HG03575 (cell line): ENCODE data around the gene BCL7B.
"Not testable (repeated sequence)": the region's sequence is repeated elsewhere in the genome, so short reads cannot be mapped to it uniquely, and the experiment has no call there.

Experiments
- ATAC-seq: cut with Tn5 transposase; IDR thresholded peaks from one replicate; pipeline ENCODE4 v1.9.1; 2021; ENCODE audit not compliant: unreplicated experiment, insufficient number of reproducible peaks, low FRiP score; ENCODE audit errors: extremely low read depth

Gene BCL7B

GRCh38 chr7:73541722-73542121 lies 15.8 kb downstream of the BCL7B start:
- ATAC-seq, result no peak

- no peak for ATAC-seq
Measured at GRCh38 chr7:73539709-73540108, 17.8 kb downstream of the BCL7B start.

DNA sequence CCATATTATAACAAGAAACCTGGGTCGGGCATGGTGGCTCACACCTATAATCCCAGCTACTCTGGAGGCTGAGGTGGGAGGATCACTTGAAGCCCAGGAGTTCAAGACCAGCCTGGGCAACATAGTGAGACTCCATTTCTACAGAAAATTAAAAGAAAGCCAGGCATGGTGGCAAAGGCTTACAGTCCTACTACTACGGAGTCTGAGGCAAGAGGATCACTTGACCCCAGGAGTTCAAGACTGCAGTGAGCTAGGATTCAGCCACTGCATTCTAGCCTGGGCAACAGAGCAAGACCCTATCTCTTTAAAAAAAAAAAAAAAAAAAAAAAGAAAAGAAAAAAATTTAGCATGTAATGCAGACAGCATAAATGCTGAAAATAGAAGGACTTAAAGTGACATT lies 19.0 kb downstream of the BCL7B start:
- ATAC-seq, result not testable (repeated sequence)

DNA sequence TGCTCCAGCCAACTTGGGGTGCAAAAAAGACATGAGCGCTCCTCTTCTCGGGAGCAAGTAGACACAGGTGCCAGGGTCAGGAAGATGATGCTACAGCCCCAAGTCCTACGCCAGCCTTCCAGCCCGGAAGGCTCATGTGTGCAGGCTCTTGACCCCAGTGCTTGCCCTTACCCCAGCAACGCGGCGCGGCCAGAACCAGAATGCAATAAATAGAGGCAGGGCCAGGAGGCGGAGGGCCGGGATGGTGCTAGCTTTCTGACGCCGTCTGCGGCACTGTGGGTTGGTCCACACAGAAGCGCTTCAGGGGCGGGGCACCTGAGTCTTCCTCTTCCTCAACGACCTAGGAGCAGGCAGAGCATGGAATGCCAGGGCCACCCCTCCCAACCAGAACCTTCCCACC lies 20.4 kb downstream of the BCL7B start:
- no peak for ATAC-seq

GRCh38 chr7:73536479-73536878 lies 21.0 kb downstream of the BCL7B start:
- no peak for ATAC-seq

- ATAC-seq, result not testable (repeated sequence)
Measured at GRCh38 chr7:73535918-73536317, 21.6 kb downstream of the BCL7B start.

GRCh38 chr7:73533742-73534141 lies 23.7 kb downstream of the BCL7B start:
- ATAC-seq, result no peak

DNA sequence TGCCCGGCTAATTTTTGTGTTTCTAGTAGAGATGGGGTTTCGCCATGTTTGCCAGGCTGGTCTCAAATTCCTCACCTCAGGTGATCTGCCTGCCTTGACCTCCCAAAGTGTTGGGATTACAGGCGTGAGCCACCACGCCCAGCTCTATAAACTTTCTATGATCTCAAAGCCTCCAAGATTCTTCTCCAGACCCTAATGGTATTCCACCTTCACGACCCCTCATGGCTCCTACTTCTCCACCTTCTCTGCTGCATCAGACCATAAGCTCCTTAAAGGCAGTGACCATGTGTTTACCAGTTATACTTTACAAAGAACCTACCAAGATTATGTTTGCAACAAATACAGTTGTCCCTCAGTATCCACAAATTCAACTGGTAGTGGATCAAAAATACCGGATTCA lies 25.3 kb downstream of the BCL7B start:
- no peak for ATAC-seq

GRCh38 chr7:73530800-73531199 lies 26.7 kb downstream of the BCL7B start:
- ATAC-seq, result no peak

GRCh38 chr7:73526896-73527821 lies 30.3 kb downstream of the BCL7B start:
- ATAC-seq, result no peak

- ATAC-seq, result not testable (repeated sequence)
Measured at GRCh38 chr7:73526158-73526494, 31.4 kb downstream of the BCL7B start.

DNA sequence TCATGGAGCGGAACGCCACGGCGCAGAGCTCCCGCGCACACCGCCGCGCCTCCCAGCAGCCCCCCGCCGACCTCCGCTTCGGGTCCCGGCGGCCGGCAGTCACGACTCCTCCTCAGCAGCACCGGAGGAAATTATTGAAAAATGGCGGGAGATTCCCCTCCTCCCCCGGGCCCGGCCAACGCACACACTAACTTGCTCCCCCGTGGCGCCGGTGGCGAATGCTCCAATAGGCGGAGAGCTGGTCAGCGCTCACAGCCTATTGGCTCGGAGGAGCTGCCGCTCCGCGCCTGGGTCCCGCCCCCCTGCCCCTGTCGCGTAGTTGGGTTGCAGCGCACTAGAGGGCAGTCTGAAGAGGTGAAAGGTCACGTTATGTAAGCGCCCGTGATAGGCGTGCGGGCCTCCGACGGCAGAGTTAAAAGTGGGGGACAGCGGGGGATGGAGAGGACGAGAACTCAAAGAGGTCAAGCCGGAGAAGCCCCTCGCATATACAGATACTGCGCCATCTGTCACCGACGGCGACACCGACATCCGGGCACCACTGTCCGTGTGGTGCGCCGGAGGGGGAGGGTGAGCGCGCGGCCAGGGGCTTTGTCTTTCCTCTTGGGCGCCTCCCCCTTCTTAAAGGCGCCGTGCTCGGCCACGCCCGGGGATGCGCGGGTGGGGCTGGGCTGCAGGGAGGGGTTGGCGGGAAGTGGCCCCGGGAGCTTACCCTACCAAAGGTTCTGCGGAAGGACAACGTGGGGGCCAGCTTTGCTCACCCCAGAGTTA lies 35.2 kb downstream of the BCL7B start, which contains the start of gene BAZ1B:
Gene BAZ1B (minus strand): TSS at position 189 of the 768 bp plus-strand sequence. CDS start 360 bp downstream, outside the sequence.
- peak; percentile 37 for ATAC-seq

DNA sequence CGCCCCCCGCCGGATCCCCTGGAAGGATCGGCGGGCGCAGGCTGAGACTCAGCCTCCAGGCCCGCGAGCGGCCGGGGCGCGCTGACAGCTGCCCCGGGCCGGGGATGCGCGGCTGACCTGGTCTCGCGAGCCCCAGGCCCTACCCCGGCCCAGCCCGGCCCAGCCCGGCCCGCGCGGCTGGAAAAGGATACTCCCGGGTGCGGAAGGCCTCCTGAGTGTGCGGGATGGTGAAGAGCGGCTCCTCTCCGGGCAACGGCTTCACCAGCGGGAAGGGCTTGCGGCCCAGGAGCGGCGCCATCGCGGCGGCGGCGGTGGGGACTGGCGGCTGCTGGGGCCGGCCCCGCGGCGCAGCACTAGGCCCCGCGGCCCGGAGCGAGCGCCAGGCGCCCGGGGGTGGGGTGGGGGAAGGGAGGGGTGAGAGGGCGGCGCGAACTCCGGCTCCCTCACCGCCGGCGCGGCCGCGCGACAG lies 35.8 kb downstream of the BCL7B start:
- ATAC-seq, result no peak

- no peak for ATAC-seq
Measured at GRCh38 chr7:73520673-73521635, 36.5 kb downstream of the BCL7B start.

- ATAC-seq, result no peak
Measured at GRCh38 chr7:73519867-73520672, 37.4 kb downstream of the BCL7B start.

- ATAC-seq, result no peak
Measured at GRCh38 chr7:73518470-73518869, 39.0 kb downstream of the BCL7B start.

GRCh38 chr7:73517241-73517995 lies 40.1 kb downstream of the BCL7B start:
- no peak for ATAC-seq
